ENCODE results near the gene TLE1. TPM values are rescaled to one million over a fixed set of nuclear protein-coding genes. Genes with fewer than 3 reads are reported as not detected.

The TLE1 gene
- total RNA-seq, 4 donors from 2014 or later: 18.7 to 54.5 (median 40.2) TPM

DNA sequence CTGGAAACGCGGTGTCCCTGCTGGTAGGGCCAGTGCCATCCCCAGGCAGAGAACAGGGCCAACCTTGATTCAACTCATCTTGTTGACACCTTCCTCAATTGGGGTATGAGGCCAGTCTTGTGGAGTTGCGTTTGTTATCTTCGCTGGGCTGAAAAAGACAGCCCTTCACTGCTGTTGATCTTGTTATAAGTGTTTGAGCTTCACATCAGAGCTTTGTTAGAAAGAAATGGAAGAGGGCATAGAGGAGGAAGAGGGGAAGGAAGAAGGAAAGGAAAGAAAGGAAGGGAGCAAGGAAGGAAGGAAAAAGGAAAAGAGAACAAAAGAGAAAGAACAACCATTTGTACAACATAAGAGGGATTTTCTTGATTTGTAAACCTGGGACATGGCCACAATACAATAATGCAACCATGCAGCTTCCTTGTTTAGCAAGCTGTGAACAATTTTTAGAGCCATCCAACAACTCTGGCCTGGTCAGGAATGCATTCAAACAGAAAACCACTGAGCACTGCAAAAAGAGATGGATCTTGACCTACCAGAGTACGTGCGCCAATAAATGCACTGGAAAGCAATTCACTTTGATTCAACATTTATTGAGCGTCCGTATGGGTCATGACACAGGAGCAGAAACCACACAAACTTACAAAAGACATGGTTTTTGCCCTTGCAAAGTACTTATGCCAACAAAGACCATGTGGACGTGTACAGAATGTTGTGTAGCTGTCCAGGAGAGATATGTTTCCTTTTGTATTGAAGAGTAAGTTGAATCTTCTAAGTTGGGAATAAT is 152.9 kb downstream of the TLE1 start:
- no peak for TF ChIP-seq CTCF (IDR thresholded peaks at IDR 0.05)
- TF ChIP-seq POLR2A (IDR thresholded peaks at IDR 0.05): no peak
- H3K9me3 ChIP-seq: no peaks in the 10 kb centered on the region
- H3K4me3 ChIP-seq: no peak overlapping the region
- H3K27me3 ChIP-seq: no peaks in the 10 kb centered on the region
- H3K4me1 ChIP-seq: no peaks in the 10 kb centered on the region
- DNase-seq: no peak
- no peaks in the 10 kb centered on the region for H3K36me3 ChIP-seq
- H3K27ac ChIP-seq: no peak overlapping the region

- no peaks in the 10 kb centered on the region for H3K4me1 ChIP-seq
- TF ChIP-seq POLR2A (IDR thresholded peaks at IDR 0.05) (no peak), CTCF (IDR thresholded peaks at IDR 0.05) (no peak)
- no peak for DNase-seq
- H3K4me3 ChIP-seq: no peak overlapping the region
- H3K27ac ChIP-seq: no peak overlapping the region
- no peaks in the 10 kb centered on the region for H3K9me3 ChIP-seq
- no peaks in the 10 kb centered on the region for H3K27me3 ChIP-seq
- no peaks in the 10 kb centered on the region for H3K36me3 ChIP-seq
Measured at GRCh38 chr9:81535542-81536241, 153.7 kb downstream of the TLE1 start.

GRCh38 chr9:81534138-81534875 is 155.0 kb downstream of the TLE1 start:
- Histone ChIP-seq H3K4me3 (no peak overlapping the region), H3K4me1 (no peaks in the 10 kb centered on the region), H3K9me3 (no peaks in the 10 kb centered on the region), H3K27me3 (no peaks in the 10 kb centered on the region), H3K36me3 (no peaks in the 10 kb centered on the region), H3K27ac (no peak overlapping the region)
- TF ChIP-seq CTCF (IDR thresholded peaks at IDR 0.05): no peak
- TF ChIP-seq POLR2A (IDR thresholded peaks at IDR 0.05): no peak
- DNase-seq: no peak

Small RNA genes within 50 kb of the gene (small RNA-seq; reads per million reads assigned to genes)
- 0 reads per million in 2 donors for gene RNU6-1035P

Other genes with a start within 250 kb of the TLE1 start
- gene SPATA31D4, start 238.9 kb upstream of the TLE1 start, total RNA-seq: not detected

Data from Peyer's patch (tissue), 4 donors.